ENCODE results near the gene DNMT1.
A peak's percentile ranks its signal among the peaks of the same experiment; 100 is the strongest.

DNMT1 gene

GRCh38 chr19:10113592-10113963 lies 81.2 kb downstream of the DNMT1 start:
- no peak for DNase-seq (ENCODE audit: low spot score)

DNA sequence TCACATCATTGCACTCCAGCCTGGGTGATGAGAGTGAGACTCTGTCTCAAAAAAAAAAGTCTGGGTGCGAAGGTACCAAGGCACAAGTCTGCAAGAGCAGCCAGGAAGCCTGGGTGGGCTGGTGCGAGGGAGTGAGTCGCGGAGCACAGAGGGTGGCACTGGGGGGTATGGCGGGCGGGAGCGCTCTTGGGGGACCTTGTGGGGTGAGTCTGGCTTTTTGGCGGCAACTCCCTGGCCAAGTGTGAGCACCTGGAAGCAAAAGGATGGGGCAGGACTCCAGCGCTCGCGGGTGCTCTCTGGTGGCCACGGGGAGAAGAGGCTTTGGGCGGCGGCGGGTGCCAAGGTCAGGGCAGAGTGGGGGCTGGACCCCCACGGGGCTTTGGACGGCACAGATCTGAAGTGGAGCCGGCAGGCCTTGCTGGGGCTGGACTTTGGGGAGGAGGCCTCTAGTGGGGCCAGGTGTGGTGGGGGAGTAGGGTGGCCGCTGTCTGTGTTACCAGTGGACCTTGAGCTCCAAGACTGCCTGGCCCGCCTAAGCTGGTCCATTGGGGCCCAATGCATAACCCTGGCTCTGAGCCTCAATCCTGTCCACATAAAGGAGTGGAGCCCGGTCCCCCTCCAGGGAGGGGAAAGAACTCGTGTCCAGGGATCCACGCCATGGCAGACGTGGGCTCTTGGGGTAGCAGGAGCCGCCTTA lies 81.7 kb downstream of the DNMT1 start:
- peak; percentile 47 for DNase-seq (ENCODE audit: low spot score)

GRCh38 chr19:10112037-10112761 lies 82.6 kb downstream of the DNMT1 start:
- no peak for DNase-seq (ENCODE audit: low spot score)

GRCh38 chr19:10111405-10111811 lies 83.3 kb downstream of the DNMT1 start, which contains the start of gene P2RY11:
TSS of gene P2RY11 (plus strand) at chr19:10111693. CDS start at chr19:10111722, 29 bp downstream.
- DNase-seq (ENCODE audit: low spot score), result peak; percentile 30

GRCh38 chr19:10110972-10111317 lies 83.8 kb downstream of the DNMT1 start:
- no peak for DNase-seq (ENCODE audit: low spot score)

- DNase-seq (ENCODE audit: low spot score), result no peak
Measured at GRCh38 chr19:10110076-10110971, 84.4 kb downstream of the DNMT1 start.

DNA sequence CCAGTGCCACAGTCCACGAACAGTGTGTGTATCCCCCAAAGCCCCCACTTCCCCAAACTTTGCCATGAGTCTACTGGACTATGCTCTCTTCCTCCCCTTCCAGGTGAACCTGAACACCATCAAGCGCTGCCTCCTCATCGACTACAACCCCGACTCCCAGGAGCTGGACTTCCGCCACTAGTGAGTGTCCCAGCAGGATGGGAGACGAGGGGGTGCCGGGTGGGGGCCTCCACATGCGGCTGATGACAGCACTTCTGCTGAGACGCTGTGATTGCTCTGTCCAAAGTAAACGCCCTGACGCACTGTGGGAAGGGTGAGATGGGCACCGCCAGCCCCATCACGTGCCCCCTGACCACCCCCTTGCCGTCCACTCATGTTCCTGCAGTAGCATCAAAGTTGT lies 85.2 kb downstream of the DNMT1 start:
- no peak for DNase-seq (ENCODE audit: low spot score)

- no peak for DNase-seq (ENCODE audit: low spot score)
Measured at GRCh38 chr19:10107817-10108367, 86.9 kb downstream of the DNMT1 start.

- no peak for DNase-seq (ENCODE audit: low spot score)
Measured at GRCh38 chr19:10107254-10107653, 87.5 kb downstream of the DNMT1 start.

- DNase-seq (ENCODE audit: low spot score), result peak; percentile 98
Measured at GRCh38 chr19:10106100-10106936, 88.4 kb downstream of the DNMT1 start, which contains the start of gene PPAN. TSS of gene PPAN (plus strand) at chr19:10106362. CDS start at chr19:10106395, 33 bp downstream.

GRCh38 chr19:10105509-10106099 lies 89.1 kb downstream of the DNMT1 start:
- DNase-seq (ENCODE audit: low spot score), result peak; percentile 45

DNA sequence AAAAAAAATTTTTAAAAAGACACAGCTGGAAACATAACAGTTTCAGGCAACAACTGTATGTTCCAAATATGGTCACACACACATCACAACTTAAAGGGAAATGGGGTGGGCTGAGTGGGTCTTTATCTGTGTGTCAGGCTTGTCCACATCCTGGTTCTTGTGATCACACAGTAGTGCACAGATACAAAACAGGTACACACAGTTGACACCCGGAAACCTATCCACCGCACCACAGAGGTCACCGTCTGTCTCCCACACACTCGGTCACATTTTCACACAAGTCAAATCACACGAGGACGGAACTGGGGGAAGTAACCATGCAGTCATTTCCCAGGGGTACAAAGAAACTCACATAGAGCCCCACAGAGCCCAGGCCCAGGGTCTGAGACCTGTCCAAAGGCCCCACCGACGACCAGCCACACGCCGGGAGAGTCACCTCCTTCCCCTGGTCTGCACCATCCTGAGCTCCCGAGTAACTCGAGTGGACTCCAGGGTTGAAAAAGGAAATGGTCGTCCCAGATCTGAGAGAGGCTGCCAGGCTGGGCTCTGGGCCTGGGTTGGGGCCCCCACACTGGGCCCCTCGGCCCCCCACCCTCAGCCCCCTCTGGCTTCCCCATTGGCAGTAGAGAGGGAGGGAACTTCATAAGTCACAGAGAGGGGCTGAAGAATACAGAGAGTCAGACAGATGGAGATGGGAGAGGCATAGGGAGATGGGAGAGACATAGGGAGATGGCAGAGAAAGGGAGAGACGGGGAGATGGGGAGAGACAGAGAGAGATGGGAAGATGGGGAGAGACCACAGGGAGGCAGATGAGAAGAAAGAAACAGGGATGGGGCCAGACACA lies 89.9 kb downstream of the DNMT1 start:
- DNase-seq (ENCODE audit: low spot score), result peak; percentile 56

DNA sequence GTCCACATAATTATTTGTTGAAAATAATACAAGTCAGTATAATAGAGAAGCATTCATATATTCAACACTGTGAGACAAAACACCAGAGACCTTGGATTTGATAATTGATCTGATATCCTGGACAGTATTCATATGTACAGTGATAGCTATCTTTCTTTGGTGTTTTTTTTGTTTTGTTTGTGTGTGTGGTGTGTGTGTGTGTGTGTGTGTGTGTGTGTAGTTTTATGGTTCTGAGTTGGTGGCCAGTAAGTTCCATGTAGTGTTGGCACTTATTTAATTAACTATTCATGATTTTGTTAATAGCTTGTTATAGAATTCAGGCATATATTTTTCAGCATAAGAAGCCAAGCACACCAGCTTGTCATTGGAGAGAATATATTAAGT lies 90.6 kb downstream of the DNMT1 start:
- no peak for DNase-seq (ENCODE audit: low spot score)

- DNase-seq (ENCODE audit: low spot score), result peak; percentile 82
Measured at GRCh38 chr19:10102787-10103236, 91.9 kb downstream of the DNMT1 start.

DNA sequence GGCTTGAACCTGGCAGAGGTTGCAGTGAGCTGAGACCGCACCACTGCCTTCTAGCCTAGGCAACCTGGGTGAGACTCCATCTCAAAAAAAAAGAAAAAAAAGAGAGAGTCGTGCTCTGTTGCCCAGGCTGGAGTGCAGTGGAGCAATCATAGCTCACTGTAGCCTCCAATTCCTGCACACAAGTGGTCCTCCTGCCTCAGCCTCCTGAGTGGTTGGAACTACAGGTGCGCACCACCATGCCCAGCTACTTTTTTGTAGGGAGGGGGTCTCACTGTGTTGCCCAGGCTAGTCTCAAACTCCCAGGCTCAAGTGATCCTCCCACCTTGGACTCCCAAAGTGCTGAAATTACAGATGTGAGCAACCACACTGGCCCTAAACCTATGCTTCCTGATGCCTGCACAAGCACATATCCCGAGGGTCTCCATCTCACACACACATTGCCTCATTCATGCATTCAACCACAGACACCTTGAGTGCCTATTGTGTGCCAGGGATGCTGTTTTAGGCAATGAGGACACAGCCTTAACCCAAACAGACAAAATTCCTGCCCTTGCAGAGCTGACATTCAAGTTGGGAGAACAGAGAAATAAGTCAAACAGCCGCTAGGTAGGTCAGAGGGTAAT lies 94.5 kb downstream of the DNMT1 start:
- DNase-seq (ENCODE audit: low spot score), result no peak

GRCh38 chr19:10096615-10096963 lies 98.2 kb downstream of the DNMT1 start:
- no peak for DNase-seq (ENCODE audit: low spot score)

GRCh38 chr19:10095948-10096614 lies 98.7 kb downstream of the DNMT1 start:
- DNase-seq (ENCODE audit: low spot score), result peak; percentile 99

GRCh38 chr19:10095622-10095947 lies 99.2 kb downstream of the DNMT1 start:
- no peak for DNase-seq (ENCODE audit: low spot score)
